Loucy (cell line): ENCODE data around the gene DACH1.

Experiments
- EZH2phosphoT487 ChIP-seq: fragments of 200-600 bp; IDR thresholded peaks from 2 replicates; pipeline ENCODE4 v1.6.1; 2018; ENCODE audit warnings: antibody characterized with exemption, mild to moderate bottlenecking, moderate library complexity, borderline replicate concordance
- TF ChIP-seq, protein P1 (sequence below): fragments of 200-600 bp; sonication (generic); conservative IDR thresholded peaks from 2 replicates; pipeline ENCODE4 v1.5.1; 2014; ENCODE audit warnings: mild to moderate bottlenecking, antibody characterized with exemption, low read length

DNA sequence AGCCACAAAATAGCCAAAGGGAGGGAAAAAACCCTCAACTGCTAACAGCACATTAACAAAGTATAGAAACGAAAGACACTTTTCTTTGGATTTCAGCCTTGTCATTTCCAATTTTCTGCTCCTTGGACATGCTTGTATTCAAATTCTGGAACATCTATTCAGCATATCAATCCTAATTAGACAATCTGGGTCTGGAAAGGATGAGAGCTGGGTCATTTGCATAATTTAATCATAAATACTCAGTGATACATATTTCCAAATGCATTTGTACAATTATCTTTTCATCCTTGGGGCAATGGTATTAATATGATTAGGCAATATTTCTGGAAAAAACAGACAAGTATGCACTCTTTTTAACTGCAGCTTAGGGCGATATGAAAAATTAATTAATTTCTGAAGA, 14.3 kb downstream of the DACH1 start:
- TF ChIP-seq, protein P1, sequence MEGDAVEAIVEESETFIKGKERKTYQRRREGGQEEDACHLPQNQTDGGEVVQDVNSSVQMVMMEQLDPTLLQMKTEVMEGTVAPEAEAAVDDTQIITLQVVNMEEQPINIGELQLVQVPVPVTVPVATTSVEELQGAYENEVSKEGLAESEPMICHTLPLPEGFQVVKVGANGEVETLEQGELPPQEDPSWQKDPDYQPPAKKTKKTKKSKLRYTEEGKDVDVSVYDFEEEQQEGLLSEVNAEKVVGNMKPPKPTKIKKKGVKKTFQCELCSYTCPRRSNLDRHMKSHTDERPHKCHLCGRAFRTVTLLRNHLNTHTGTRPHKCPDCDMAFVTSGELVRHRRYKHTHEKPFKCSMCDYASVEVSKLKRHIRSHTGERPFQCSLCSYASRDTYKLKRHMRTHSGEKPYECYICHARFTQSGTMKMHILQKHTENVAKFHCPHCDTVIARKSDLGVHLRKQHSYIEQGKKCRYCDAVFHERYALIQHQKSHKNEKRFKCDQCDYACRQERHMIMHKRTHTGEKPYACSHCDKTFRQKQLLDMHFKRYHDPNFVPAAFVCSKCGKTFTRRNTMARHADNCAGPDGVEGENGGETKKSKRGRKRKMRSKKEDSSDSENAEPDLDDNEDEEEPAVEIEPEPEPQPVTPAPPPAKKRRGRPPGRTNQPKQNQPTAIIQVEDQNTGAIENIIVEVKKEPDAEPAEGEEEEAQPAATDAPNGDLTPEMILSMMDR = no peak
- no peak for TF ChIP-seq EZH2phosphoT487
